ENCODE measurements around the gene SLC35F4. TPM values are rescaled to one million over a fixed set of nuclear protein-coding genes. Genes with fewer than 3 reads are reported as not detected.

Gene SLC35F4
- total RNA-seq, 1 donor from 2014 or later, result not detected

GRCh38 chr14:57574617-57575288 lies 291.1 kb downstream of the SLC35F4 start:
- Mint-ChIP-seq H3K4me3 (ENCODE audit: unreplicated experiment) (no peak overlapping the region), H3K27me3 (ENCODE audit: unreplicated experiment) (no peaks in the 10 kb centered on the region), H3K4me1 (ENCODE audit: low read depth, unreplicated experiment) (peaks cover 8% of the 10 kb centered on the region), H3K27ac (ENCODE audit: unreplicated experiment) (no peak overlapping the region), H3K9me3 (ENCODE audit: unreplicated experiment) (no peaks in the 10 kb centered on the region), H3K36me3 (ENCODE audit: unreplicated experiment) (no peaks in the 10 kb centered on the region)
- DNase-seq, result no peak
- no peak for TF ChIP-seq CTCF (IDR thresholded peaks at IDR 0.05; ENCODE audit: partially characterized antibody, unreplicated experiment)

- Mint-ChIP-seq H3K27ac (ENCODE audit: unreplicated experiment) (no peak overlapping the region), H3K4me3 (ENCODE audit: unreplicated experiment) (no peak overlapping the region), H3K4me1 (ENCODE audit: low read depth, unreplicated experiment) (peaks cover 12% of the 10 kb centered on the region), H3K36me3 (ENCODE audit: unreplicated experiment) (no peaks in the 10 kb centered on the region), H3K27me3 (ENCODE audit: unreplicated experiment) (no peaks in the 10 kb centered on the region), H3K9me3 (ENCODE audit: unreplicated experiment) (peaks cover 1% of the 10 kb centered on the region)
- DNase-seq, result no peak
- TF ChIP-seq CTCF (IDR thresholded peaks at IDR 0.05; ENCODE audit: partially characterized antibody, unreplicated experiment), result no peak
These were observed 292.7 kb downstream of the SLC35F4 start for GRCh38 chr14:57573173-57573572.

GRCh38 chr14:57568554-57568953 lies 297.3 kb downstream of the SLC35F4 start:
- Mint-ChIP-seq H3K4me1 (ENCODE audit: low read depth, unreplicated experiment) (peaks cover 28% of the 10 kb centered on the region), H3K4me3 (ENCODE audit: unreplicated experiment) (peak overlapping the region; percentile 4), H3K27me3 (ENCODE audit: unreplicated experiment) (no peaks in the 10 kb centered on the region), H3K27ac (ENCODE audit: unreplicated experiment) (no peak overlapping the region), H3K36me3 (ENCODE audit: unreplicated experiment) (no peaks in the 10 kb centered on the region), H3K9me3 (ENCODE audit: unreplicated experiment) (peaks cover 1% of the 10 kb centered on the region)
- no peak for TF ChIP-seq CTCF (IDR thresholded peaks at IDR 0.05; ENCODE audit: partially characterized antibody, unreplicated experiment)
- DNase-seq, result no peak

- Mint-ChIP-seq H3K9me3 (ENCODE audit: unreplicated experiment) (peaks cover 1% of the 10 kb centered on the region), H3K27me3 (ENCODE audit: unreplicated experiment) (peaks cover 3% of the 10 kb centered on the region), H3K27ac (ENCODE audit: unreplicated experiment) (no peak overlapping the region), H3K36me3 (ENCODE audit: unreplicated experiment) (no peaks in the 10 kb centered on the region), H3K4me1 (ENCODE audit: low read depth, unreplicated experiment) (peaks cover 28% of the 10 kb centered on the region), H3K4me3 (ENCODE audit: unreplicated experiment) (no peak overlapping the region)
- no peak for DNase-seq
- TF ChIP-seq CTCF (IDR thresholded peaks at IDR 0.05; ENCODE audit: partially characterized antibody, unreplicated experiment), result no peak
These were observed 298.7 kb downstream of the SLC35F4 start for GRCh38 chr14:57567220-57567619.

GRCh38 chr14:57560681-57561080 lies 305.2 kb downstream of the SLC35F4 start:
- Mint-ChIP-seq H3K4me1 (ENCODE audit: low read depth, unreplicated experiment) (peaks cover 17% of the 10 kb centered on the region), H3K9me3 (ENCODE audit: unreplicated experiment) (no peaks in the 10 kb centered on the region), H3K4me3 (ENCODE audit: unreplicated experiment) (no peak overlapping the region), H3K27ac (ENCODE audit: unreplicated experiment) (no peak overlapping the region), H3K36me3 (ENCODE audit: unreplicated experiment) (no peaks in the 10 kb centered on the region), H3K27me3 (ENCODE audit: unreplicated experiment) (peaks cover 3% of the 10 kb centered on the region)
- TF ChIP-seq CTCF (IDR thresholded peaks at IDR 0.05; ENCODE audit: partially characterized antibody, unreplicated experiment), result no peak
- DNase-seq, result no peak
